A549 (cell line): Measurements from ENCODE around the gene CER1.

ENCODE experiments used
- CTCF ChIP-seq: fragments of >200 bp; sonication (Bioruptor Twin); formaldehyde crosslinking; IDR thresholded peaks from 3 replicates; pipeline ENCODE4 v1.5.1; 2016
- SREBF2 ChIP-seq: fragments of 450-650 bp; IDR thresholded peaks from 2 replicates; pipeline ENCODE4 v1.6.1; 2014; ENCODE audit warnings: mild to moderate bottlenecking, moderate library complexity

- TF ChIP-seq CTCF, result no peak
- TF ChIP-seq SREBF2, result no peak
These were observed 15.9 kb downstream of the CER1 start for GRCh38 chr9:14706530-14707140.
